GM13976 (cell line): ENCODE data around the gene F5.
"Not testable (repeated sequence)": the region's sequence is repeated elsewhere in the genome, so short reads cannot be mapped to it uniquely, and the experiment has no call there.

Experiments used
- DNase-seq: peaks from one replicate; pipeline ENCODE4 v3.0.0; 2012; ENCODE audit warnings: low spot score
- CTCF ChIP-seq: IDR thresholded peaks from 2 replicates; pipeline ENCODE4 v1.5.1; 2012; ENCODE audit warnings: borderline replicate concordance, mild to moderate bottlenecking; ENCODE audit not compliant: insufficient read depth; ENCODE audit errors: extremely low read depth, missing control alignments, control extremely low read depth
- in situ Hi-C: fragments of 300-500 bp; cut with MboI; formaldehyde crosslinking; loops from one replicate; pipeline ENCODE4 v1.12.0; 2022; ENCODE audit warnings: low sequenced_read_pairs, mixed read lengths, inconsistent platforms; ENCODE audit not compliant: unreplicated experiment

F5 gene

GRCh38 chr1:169550294-169550693 is 36.0 kb downstream of the F5 start:
- peak; percentile 36 for TF ChIP-seq CTCF
- peak; percentile 36 for DNase-seq
- in situ Hi-C loops = no loop called here

- no peak for DNase-seq
- no peak for TF ChIP-seq CTCF
- in situ Hi-C loops = loop anchor here (10.0 kb wide), 1 partner anchor 83 kb away; no protein-coding TSS in a partner anchor
Observed at GRCh38 chr1:169548282-169548681, 38.0 kb downstream of the F5 start.

- in situ Hi-C loops = loop anchor here (10.0 kb wide), 1 partner anchor 82 kb away; no protein-coding TSS in a partner anchor
- peak; percentile 12 for DNase-seq
- peak; percentile 72 for TF ChIP-seq CTCF
Observed at GRCh38 chr1:169546087-169546995, 39.9 kb downstream of the F5 start.

GRCh38 chr1:169545472-169545871 is 40.8 kb downstream of the F5 start:
- in situ Hi-C loops = loop anchor here (10.0 kb wide), 1 partner anchor 81 kb away; no protein-coding TSS in a partner anchor
- TF ChIP-seq CTCF = no peak
- no peak for DNase-seq

- in situ Hi-C loops = no loop called here
- DNase-seq = no peak
- TF ChIP-seq CTCF = no peak
Observed at GRCh38 chr1:169538998-169539871, 47.0 kb downstream of the F5 start.

- TF ChIP-seq CTCF = no peak
- in situ Hi-C loops = no loop called here
- DNase-seq = no peak
Observed at GRCh38 chr1:169534653-169535052, 51.6 kb downstream of the F5 start.

GRCh38 chr1:169533528-169534190 is 52.6 kb downstream of the F5 start:
- in situ Hi-C loops, DNase-seq: not testable (repeated sequence)
